HepG2 (cell line): Measurements from ENCODE around the gene PGAP3.

Source experiments
- CHD2 ChIP-seq: IDR thresholded peaks from 2 replicates; pipeline ENCODE4 v1.6.1; 2011; ENCODE audit warnings: low read depth, low read length, improper control_type of control experiment
- NPAS2 ChIP-seq: sonication (generic); formaldehyde crosslinking; IDR thresholded peaks from 2 replicates; pipeline ENCODE4 v1.8.0; 2022; ENCODE audit warnings: mild to moderate bottlenecking, missing genetic modification reagents, borderline replicate concordance
- NR1H2 ChIP-seq: sonication (generic); formaldehyde crosslinking; IDR thresholded peaks from 2 replicates; pipeline ENCODE4 v1.8.1; 2022; ENCODE audit warnings: low read depth, missing genetic modification reagents, borderline replicate concordance
- TBL1XR1 ChIP-seq: fragments of 150-350 bp; IDR thresholded peaks from 2 replicates; pipeline ENCODE4 v1.6.1; 2014; ENCODE audit warnings: borderline replicate concordance, low read length; ENCODE audit not compliant: partially characterized antibody
- WIZ ChIP-seq: sonication (generic); formaldehyde crosslinking; IDR thresholded peaks from 2 replicates; pipeline ENCODE4 v1.5.1; 2020; ENCODE audit warnings: mild to moderate bottlenecking, missing genetic modification reagents
- TF ChIP-seq, protein P1 (sequence below): sonication (generic); formaldehyde crosslinking; IDR thresholded peaks from 2 replicates; pipeline ENCODE4 v1.5.1; 2020; ENCODE audit warnings: missing genetic modification reagents, mild to moderate bottlenecking, borderline replicate concordance
- TF ChIP-seq, protein P2 (sequence below): IDR thresholded peaks from 2 replicates; pipeline ENCODE4 v1.6.1; 2018; ENCODE audit warnings: missing genetic modification reagents, mild to moderate bottlenecking, missing compliant biosample characterization
- TF ChIP-seq, protein P3 (sequence below), 2 experiments: fragments of 450-650 bp in 1 of 2; sonication (generic) in 1 of 2; formaldehyde crosslinking; IDR thresholded peaks; 2 replicates each; pipeline versions ENCODE4 v1.5.0 to v1.8.0; 2020 to 2022; ENCODE audit warnings: mild to moderate bottlenecking in 1 of 2, missing genetic modification reagents in 1 of 2
- TF ChIP-seq, protein P4 (sequence below): sonication (generic); formaldehyde crosslinking; IDR thresholded peaks from 2 replicates; pipeline ENCODE4 v1.5.0; 2020; ENCODE audit warnings: mild to moderate bottlenecking, missing genetic modification reagents, moderate library complexity

DNA sequence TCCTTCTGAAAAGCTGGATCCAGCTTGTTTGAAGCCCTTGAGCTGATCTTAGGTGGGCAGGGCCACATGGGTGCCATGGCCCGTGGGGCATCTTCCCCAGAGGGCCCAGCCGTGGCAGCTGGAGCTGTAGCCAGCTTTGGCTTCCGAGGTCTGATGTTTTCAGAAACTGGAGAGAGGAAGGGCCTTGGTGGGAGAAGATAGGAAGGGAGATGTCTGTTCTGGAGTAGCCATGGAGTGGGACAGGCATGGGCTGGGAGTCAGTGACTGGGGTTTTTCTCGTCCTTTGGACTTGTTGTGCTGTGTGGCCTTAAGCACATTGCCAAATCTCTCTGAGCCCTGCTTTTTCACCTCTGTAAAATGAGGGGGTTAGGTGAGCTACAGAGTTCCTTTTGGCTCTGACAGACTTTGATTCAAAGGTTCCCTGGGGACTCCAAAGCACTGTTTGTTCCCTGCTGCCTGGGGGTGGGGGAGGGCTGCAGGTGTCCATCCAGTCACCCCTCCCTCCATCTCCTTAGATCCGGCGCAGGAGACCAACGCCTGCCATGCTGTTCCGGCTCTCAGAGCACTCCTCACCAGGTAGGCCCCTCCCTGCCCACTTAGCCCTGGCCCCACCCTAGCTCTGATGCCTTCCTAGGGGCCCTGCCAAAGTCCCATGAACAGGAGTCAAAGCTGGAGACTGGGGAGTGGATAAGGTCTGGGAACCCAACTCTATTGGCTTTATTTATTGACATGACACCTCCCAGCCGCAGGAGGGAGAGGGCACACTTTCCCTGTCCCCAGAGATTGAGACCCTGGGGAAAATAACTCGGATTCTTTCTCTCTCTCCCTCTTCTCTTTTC, 59.0 kb downstream of the PGAP3 start:
- TF ChIP-seq CHD2: no peak
- TF ChIP-seq, protein P1, sequence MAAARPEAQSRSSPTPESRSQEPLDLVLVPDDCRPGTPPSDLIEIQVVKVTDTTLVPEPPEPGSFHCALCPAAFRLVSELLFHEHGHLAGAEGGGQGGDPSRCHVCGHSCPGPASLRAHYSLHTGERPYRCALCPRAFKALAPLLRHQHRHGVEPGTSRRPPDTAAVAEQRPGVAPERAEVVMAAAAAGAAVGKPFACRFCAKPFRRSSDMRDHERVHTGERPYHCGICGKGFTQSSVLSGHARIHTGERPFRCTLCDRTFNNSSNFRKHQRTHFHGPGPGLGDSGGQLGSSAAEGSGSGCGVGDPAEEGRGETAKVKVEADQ (CRISPR knock-in tag): no peak
- no peak for TF ChIP-seq WIZ (CRISPR knock-in tag)
- TF ChIP-seq, protein P2, sequence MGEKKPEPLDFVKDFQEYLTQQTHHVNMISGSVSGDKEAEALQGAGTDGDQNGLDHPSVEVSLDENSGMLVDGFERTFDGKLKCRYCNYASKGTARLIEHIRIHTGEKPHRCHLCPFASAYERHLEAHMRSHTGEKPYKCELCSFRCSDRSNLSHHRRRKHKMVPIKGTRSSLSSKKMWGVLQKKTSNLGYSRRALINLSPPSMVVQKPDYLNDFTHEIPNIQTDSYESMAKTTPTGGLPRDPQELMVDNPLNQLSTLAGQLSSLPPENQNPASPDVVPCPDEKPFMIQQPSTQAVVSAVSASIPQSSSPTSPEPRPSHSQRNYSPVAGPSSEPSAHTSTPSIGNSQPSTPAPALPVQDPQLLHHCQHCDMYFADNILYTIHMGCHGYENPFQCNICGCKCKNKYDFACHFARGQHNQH: no peak
- TF ChIP-seq, protein P3, sequence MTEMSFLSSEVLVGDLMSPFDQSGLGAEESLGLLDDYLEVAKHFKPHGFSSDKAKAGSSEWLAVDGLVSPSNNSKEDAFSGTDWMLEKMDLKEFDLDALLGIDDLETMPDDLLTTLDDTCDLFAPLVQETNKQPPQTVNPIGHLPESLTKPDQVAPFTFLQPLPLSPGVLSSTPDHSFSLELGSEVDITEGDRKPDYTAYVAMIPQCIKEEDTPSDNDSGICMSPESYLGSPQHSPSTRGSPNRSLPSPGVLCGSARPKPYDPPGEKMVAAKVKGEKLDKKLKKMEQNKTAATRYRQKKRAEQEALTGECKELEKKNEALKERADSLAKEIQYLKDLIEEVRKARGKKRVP (CRISPR knock-in tag; IDR thresholded peaks at IDR 0.05): no peak
- no peak for TF ChIP-seq TBL1XR1
- no peak for TF ChIP-seq NPAS2 (CRISPR knock-in tag)
- TF ChIP-seq NR1H2 (CRISPR knock-in tag): no peak
- TF ChIP-seq, protein P4, sequence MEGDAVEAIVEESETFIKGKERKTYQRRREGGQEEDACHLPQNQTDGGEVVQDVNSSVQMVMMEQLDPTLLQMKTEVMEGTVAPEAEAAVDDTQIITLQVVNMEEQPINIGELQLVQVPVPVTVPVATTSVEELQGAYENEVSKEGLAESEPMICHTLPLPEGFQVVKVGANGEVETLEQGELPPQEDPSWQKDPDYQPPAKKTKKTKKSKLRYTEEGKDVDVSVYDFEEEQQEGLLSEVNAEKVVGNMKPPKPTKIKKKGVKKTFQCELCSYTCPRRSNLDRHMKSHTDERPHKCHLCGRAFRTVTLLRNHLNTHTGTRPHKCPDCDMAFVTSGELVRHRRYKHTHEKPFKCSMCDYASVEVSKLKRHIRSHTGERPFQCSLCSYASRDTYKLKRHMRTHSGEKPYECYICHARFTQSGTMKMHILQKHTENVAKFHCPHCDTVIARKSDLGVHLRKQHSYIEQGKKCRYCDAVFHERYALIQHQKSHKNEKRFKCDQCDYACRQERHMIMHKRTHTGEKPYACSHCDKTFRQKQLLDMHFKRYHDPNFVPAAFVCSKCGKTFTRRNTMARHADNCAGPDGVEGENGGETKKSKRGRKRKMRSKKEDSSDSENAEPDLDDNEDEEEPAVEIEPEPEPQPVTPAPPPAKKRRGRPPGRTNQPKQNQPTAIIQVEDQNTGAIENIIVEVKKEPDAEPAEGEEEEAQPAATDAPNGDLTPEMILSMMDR (CRISPR knock-in tag): peak; percentile 31; the same call in 1 of the 2 replicates
